ENCODE results near the gene KRT1.

DNA sequence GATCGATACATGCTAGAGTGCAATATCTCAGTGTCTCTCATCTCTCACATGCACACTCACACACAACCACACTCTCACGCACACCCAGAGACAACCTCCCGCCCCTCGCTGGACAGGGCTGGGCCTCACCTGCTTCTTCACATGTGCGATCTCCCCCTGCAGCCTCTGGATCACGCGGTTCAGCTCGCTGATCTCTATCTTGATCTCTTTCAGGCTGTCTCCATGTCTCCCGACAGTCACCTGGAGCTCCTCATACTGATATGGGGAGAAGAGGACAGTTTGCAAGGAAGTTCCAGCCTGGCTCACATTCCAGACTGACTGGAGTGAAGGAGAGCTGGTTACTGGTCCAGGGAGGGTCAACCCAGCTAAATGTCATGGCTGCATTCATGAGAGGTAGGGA lies 32.6 kb downstream of the KRT1 start:
- TF ChIP-seq, protein P1, sequence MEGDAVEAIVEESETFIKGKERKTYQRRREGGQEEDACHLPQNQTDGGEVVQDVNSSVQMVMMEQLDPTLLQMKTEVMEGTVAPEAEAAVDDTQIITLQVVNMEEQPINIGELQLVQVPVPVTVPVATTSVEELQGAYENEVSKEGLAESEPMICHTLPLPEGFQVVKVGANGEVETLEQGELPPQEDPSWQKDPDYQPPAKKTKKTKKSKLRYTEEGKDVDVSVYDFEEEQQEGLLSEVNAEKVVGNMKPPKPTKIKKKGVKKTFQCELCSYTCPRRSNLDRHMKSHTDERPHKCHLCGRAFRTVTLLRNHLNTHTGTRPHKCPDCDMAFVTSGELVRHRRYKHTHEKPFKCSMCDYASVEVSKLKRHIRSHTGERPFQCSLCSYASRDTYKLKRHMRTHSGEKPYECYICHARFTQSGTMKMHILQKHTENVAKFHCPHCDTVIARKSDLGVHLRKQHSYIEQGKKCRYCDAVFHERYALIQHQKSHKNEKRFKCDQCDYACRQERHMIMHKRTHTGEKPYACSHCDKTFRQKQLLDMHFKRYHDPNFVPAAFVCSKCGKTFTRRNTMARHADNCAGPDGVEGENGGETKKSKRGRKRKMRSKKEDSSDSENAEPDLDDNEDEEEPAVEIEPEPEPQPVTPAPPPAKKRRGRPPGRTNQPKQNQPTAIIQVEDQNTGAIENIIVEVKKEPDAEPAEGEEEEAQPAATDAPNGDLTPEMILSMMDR (IDR thresholded peaks at IDR 0.05) = no peak
- TF ChIP-seq POLR2A (IDR thresholded peaks at IDR 0.05) (no peak), POLR2AphosphoS5 (IDR thresholded peaks at IDR 0.05) (no peak)
